ENCODE results near the gene SEC22A.

DNA sequence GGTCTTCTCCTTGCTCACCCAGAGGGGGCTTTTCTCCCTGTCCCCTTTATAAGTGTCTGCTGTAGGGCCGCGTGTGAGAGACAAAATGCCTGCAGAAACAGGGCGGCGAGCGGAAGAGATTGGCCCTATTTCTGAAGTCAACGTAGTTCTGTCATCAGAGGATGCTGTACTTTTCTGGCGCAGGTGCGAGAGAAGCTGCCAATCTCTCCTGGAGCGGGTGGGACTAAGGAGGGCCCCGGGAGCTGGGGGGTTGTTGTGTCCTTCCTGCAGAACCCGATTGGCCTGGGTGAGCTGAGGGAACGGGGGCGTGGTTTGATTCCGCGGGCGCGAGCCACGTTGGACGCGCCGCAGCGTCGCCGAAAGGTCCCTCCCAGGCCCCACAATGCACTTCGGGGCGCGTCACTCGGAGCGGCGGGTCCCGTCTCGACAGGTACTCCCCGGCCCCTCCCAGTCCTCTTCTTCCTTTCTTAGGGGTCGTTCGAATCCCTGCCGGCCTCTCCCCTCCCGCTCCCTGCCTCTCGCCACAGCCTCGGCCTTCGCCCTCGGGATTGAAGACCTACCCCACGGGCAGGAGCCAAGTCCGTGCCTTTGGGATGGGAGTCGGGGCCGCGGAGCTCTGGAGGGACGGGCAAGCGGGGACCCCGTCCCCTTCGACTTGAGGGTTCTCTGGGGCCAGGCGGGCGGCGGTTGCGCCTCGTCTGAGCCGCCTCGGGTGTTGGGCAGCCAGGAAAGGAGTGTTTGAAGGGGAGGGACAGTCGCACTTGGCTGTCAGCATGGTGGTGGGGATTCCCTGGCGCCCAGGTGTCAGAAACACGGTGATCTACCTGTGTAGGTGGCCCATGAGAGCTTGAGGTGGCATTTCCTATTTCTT is at the start of gene SEC22A:
- TF ChIP-seq, protein P1, sequence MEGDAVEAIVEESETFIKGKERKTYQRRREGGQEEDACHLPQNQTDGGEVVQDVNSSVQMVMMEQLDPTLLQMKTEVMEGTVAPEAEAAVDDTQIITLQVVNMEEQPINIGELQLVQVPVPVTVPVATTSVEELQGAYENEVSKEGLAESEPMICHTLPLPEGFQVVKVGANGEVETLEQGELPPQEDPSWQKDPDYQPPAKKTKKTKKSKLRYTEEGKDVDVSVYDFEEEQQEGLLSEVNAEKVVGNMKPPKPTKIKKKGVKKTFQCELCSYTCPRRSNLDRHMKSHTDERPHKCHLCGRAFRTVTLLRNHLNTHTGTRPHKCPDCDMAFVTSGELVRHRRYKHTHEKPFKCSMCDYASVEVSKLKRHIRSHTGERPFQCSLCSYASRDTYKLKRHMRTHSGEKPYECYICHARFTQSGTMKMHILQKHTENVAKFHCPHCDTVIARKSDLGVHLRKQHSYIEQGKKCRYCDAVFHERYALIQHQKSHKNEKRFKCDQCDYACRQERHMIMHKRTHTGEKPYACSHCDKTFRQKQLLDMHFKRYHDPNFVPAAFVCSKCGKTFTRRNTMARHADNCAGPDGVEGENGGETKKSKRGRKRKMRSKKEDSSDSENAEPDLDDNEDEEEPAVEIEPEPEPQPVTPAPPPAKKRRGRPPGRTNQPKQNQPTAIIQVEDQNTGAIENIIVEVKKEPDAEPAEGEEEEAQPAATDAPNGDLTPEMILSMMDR (IDR thresholded peaks at IDR 0.05) = no peak
- TF ChIP-seq POLR2A (IDR thresholded peaks at IDR 0.05) = peak; percentile 75

Measured in prostate gland (tissue), 2 donors.